Left renal pelvis (tissue), 4 donors: ENCODE data around the gene PHLDA3. TPM values are rescaled to one million over a fixed set of nuclear protein-coding genes. Genes with fewer than 3 reads are reported as not detected.
"Not testable (repeated sequence)": the region's sequence is repeated elsewhere in the genome, so short reads cannot be mapped to it uniquely, and the experiment has no call there.

ENCODE experiments used
- DNase-seq, 4 donors: peaks; one replicate each; pipeline ENCODE4 v3.0.0-alpha.2; 2013; ENCODE audit warnings: low read depth in 4 of 4, low spot score in 3 of 4
- polyA plus RNA-seq, 4 donors: library from polyadenylated mRNA; unstranded; fragments of 120-200 nt; gene quantifications; one replicate each; pipeline ENCODE4 v1.2.1, GENCODE V29; 2013; ENCODE audit not compliant: insufficient read length in 4 of 4

PHLDA3 gene
- polyA plus RNA-seq, 4 donors, result 9.2 to 36.1 (median 13.6) TPM

GRCh38 chr1:201504179-201504631 is 35.2 kb upstream of the PHLDA3 start:
- DNase-seq, result no peak

- peak in 2 of 4 donors; percentile 75 to 84 for DNase-seq
Observed at GRCh38 chr1:201503397-201504176, 34.6 kb upstream of the PHLDA3 start.

- no peak for DNase-seq
Observed at GRCh38 chr1:201502511-201502857, 33.5 kb upstream of the PHLDA3 start.

GRCh38 chr1:201501812-201502510 is 33.0 kb upstream of the PHLDA3 start:
- DNase-seq, result peak in 1 of 4 donors; percentile 88

GRCh38 chr1:201501144-201501543 is 32.2 kb upstream of the PHLDA3 start:
- DNase-seq, result no peak

- no peak for DNase-seq
Observed at GRCh38 chr1:201500670-201501120, 31.7 kb upstream of the PHLDA3 start.

GRCh38 chr1:201499795-201500669 is 31.0 kb upstream of the PHLDA3 start:
- no peak for DNase-seq

- no peak for DNase-seq
Observed at GRCh38 chr1:201499191-201499590, 30.2 kb upstream of the PHLDA3 start.

GRCh38 chr1:201498621-201499020 is 29.6 kb upstream of the PHLDA3 start:
- no peak for DNase-seq

- DNase-seq, result no peak
Observed at GRCh38 chr1:201497935-201498509, 29.0 kb upstream of the PHLDA3 start.

GRCh38 chr1:201496296-201496690 is 27.3 kb upstream of the PHLDA3 start:
- no peak for DNase-seq

GRCh38 chr1:201495551-201496295 is 26.7 kb upstream of the PHLDA3 start:
- DNase-seq, result peak in 1 of 4 donors; percentile 57

GRCh38 chr1:201493757-201494617 is 25.0 kb upstream of the PHLDA3 start:
- DNase-seq, result peak in 2 of 4 donors; percentile 57 to 81

- DNase-seq, result not testable (repeated sequence)
Observed at GRCh38 chr1:201493026-201493656, 24.2 kb upstream of the PHLDA3 start.

- no peak for DNase-seq
Observed at GRCh38 chr1:201491896-201492511, 23.0 kb upstream of the PHLDA3 start.

GRCh38 chr1:201490708-201491131 is 21.7 kb upstream of the PHLDA3 start:
- no peak for DNase-seq

- no peak for DNase-seq
Observed at GRCh38 chr1:201489643-201490261, 20.8 kb upstream of the PHLDA3 start.
